IMR-90 (cell line): ENCODE results near the gene DNAJB7. TPM values are rescaled to one million over a fixed set of nuclear protein-coding genes. Genes with fewer than 3 reads are reported as not detected.

Experiments used
- ATAC-seq: fragments of 200-7000 bp; cut with Tn5 transposase; 2 replicates; pipeline ENCODE4 v1.9.1; 2020; ENCODE audit warnings: low read depth, mild to moderate bottlenecking, moderate library complexity
- BruUV-seq: library from RNA; stranded (reverse); fragments of 400-500 nt; replicated peaks from 2 replicates; lab custom pipeline; 2021; lab: Mats Ljungman, UMichigan
- CTCF ChIA-PET: fragments of 300-600 bp; formaldehyde crosslinking; extraction: SDS; loops from one replicate; lab custom pipeline; 2021; ENCODE audit warnings: antibody characterized with exemption; lab: Yijun Ruan, JAX
- POLR2A ChIA-PET: fragments of 300-600 bp; sonication (Branson Sonifier 250); formaldehyde crosslinking; loops from one replicate; lab custom pipeline; 2022; ENCODE audit warnings: antibody characterized with exemption; ENCODE audit not compliant: unreplicated experiment; lab: Charles Lee
- DNase-seq: peaks from one replicate; pipeline ENCODE4 v3.0.0; 2013
- H2AFZ ChIP-seq: replicated peaks from 2 replicates; pipeline ENCODE3; 2013; ENCODE audit warnings: low read length, mild to moderate bottlenecking; ENCODE audit not compliant: poor library complexity
- H2AK5ac ChIP-seq: 2 replicates; pipeline ENCODE4 v1.6.1; 2013; ENCODE audit warnings: low read depth, low read length, inconsistent platforms
- H2AK9ac ChIP-seq: replicated peaks from 2 replicates; pipeline ENCODE3; 2013; ENCODE audit warnings: mild to moderate bottlenecking, low read depth, low read length, moderate library complexity; ENCODE audit not compliant: poor library complexity
- H2BK120ac ChIP-seq: 2 replicates; pipeline ENCODE4 v1.6.1; 2013; ENCODE audit warnings: low read depth, low read length, inconsistent platforms
- H2BK15ac ChIP-seq: 3 replicates; pipeline ENCODE4 v1.6.1; 2013; ENCODE audit warnings: low read depth, low read length, inconsistent platforms
- H2BK20ac ChIP-seq: 2 replicates; pipeline ENCODE4 v1.6.1; 2013; ENCODE audit warnings: low read depth, mild to moderate bottlenecking, inconsistent platforms, low read length, moderate library complexity
- H2BK5ac ChIP-seq: 2 replicates; pipeline ENCODE4 v1.6.1; 2013; ENCODE audit warnings: mild to moderate bottlenecking, low read depth, low read length, inconsistent platforms; ENCODE audit not compliant: poor library complexity, severe bottlenecking
- H3K14ac ChIP-seq: replicated peaks from 2 replicates; pipeline ENCODE4 v1.6.1; 2013; ENCODE audit warnings: low read depth, low read length, inconsistent platforms
- H3K18ac ChIP-seq: 2 replicates; pipeline ENCODE4 v1.6.1; 2013; ENCODE audit warnings: low read depth, low read length, control low read depth
- H3K23ac ChIP-seq: 2 replicates; pipeline ENCODE4 v1.6.1; 2013; ENCODE audit warnings: low read depth, low read length, inconsistent platforms
- H3K27ac ChIP-seq: 2 replicates; pipeline ENCODE4 v1.5.1; 2013; ENCODE audit warnings: mild to moderate bottlenecking, control low read depth, low read length; ENCODE audit not compliant: insufficient read depth
- H3K27me3 ChIP-seq: 2 replicates; pipeline ENCODE4 v1.6.1; 2013; ENCODE audit warnings: low read length; ENCODE audit not compliant: control insufficient read depth, insufficient read depth
- H3K36me3 ChIP-seq: 2 replicates; pipeline ENCODE4 v1.6.1; 2013; ENCODE audit warnings: low read length, mixed read lengths; ENCODE audit not compliant: control insufficient read depth, insufficient read depth
- H3K4ac ChIP-seq: 2 replicates; pipeline ENCODE4 v1.6.1; 2013; ENCODE audit warnings: low read depth, low read length, inconsistent platforms
- H3K4me1 ChIP-seq: 2 replicates; pipeline ENCODE4 v1.6.1; 2013; ENCODE audit warnings: low read length, mixed read lengths; ENCODE audit not compliant: control insufficient read depth, insufficient read depth
- H3K4me2 ChIP-seq: 2 replicates; pipeline ENCODE4 v1.6.1; 2013; ENCODE audit warnings: low read depth, mild to moderate bottlenecking, control low read depth, low read length, moderate library complexity
- H3K4me3 ChIP-seq: 2 replicates; pipeline ENCODE4 v1.5.1; 2013; ENCODE audit warnings: low read depth, mild to moderate bottlenecking, control low read depth, low read length, moderate library complexity; ENCODE audit not compliant: insufficient read depth
- H3K56ac ChIP-seq: 2 replicates; pipeline ENCODE4 v1.6.1; 2013; ENCODE audit warnings: low read length, inconsistent platforms; ENCODE audit not compliant: insufficient read depth; ENCODE audit errors: extremely low read depth
- H3K79me1 ChIP-seq, 2 experiments: 2 replicates each; pipeline ENCODE4 v1.6.1; 2013; ENCODE audit warnings: low read length in 2 of 2, inconsistent platforms in 1 of 2, low read depth in 1 of 2
- H3K9ac ChIP-seq: 2 replicates; pipeline ENCODE4 v1.6.1; 2013; ENCODE audit warnings: low read depth, low read length, control low read depth
- H3K9me1 ChIP-seq: 2 replicates; pipeline ENCODE4 v1.6.1; 2013; ENCODE audit warnings: low read length, inconsistent platforms; ENCODE audit not compliant: insufficient read depth
- H3K9me3 ChIP-seq: 2 replicates; pipeline ENCODE4 v1.6.1; 2013; ENCODE audit warnings: low read length; ENCODE audit not compliant: control insufficient read depth, insufficient read depth
- H4K20me1 ChIP-seq: 2 replicates; pipeline ENCODE4 v1.6.1; 2013; ENCODE audit warnings: low read length, inconsistent platforms; ENCODE audit not compliant: insufficient read depth
- H4K5ac ChIP-seq: 2 replicates; pipeline ENCODE4 v1.6.1; 2013; ENCODE audit warnings: mild to moderate bottlenecking, low read depth, low read length, control low read depth
- H4K8ac ChIP-seq, 2 experiments: 2 replicates each; pipeline ENCODE4 v1.6.1; 2013; ENCODE audit warnings: low read depth in 2 of 2, low read length in 2 of 2, control low read depth in 1 of 2, inconsistent platforms in 1 of 2
- H4K91ac ChIP-seq: 2 replicates; pipeline ENCODE4 v1.6.1; 2013; ENCODE audit warnings: low read depth, low read length, inconsistent platforms; ENCODE audit not compliant: insufficient read depth
- CTCF ChIP-seq: conservative IDR thresholded peaks from 2 replicates; pipeline ENCODE4 v1.5.1; 2012; ENCODE audit warnings: mild to moderate bottlenecking, low read depth, low read length, improper control_type of control experiment
- FOS ChIP-seq: fragments of 150-350 bp; IDR thresholded peaks from 2 replicates; pipeline ENCODE4 v1.6.1; 2016; ENCODE audit warnings: low read depth, low read length
- MAZ ChIP-seq: IDR thresholded peaks from 2 replicates; pipeline ENCODE4 v1.6.1; 2012; ENCODE audit warnings: low read depth, mild to moderate bottlenecking, low read length, improper control_type of control experiment, moderate library complexity, borderline replicate concordance
- NFE2L2 ChIP-seq: fragments of 150-350 bp; IDR thresholded peaks from 2 replicates; pipeline ENCODE4 v1.6.1; 2016; ENCODE audit warnings: low read depth, mild to moderate bottlenecking, low read length
- WGBS, 2 experiments: methylation state at CpG; one replicate each; pipeline versions ENCODE4 v1.1.5 to v1.1.7; 2013; ENCODE audit warnings: missing lambda C conversion rate in 2 of 2; ENCODE audit not compliant: insufficient read length in 1 of 2; ENCODE audit errors: extremely low coverage in 2 of 2; 5-methylcytosine and 5-hydroxymethylcytosine counted together
- dilution Hi-C: fragments of 300-500 bp; cut with HindIII; formaldehyde crosslinking; loops from one replicate; pipeline ENCODE4 v1.14.3; 2018; ENCODE audit warnings: low sequenced_read_pairs; ENCODE audit not compliant: unreplicated experiment
- in situ Hi-C: fragments of 300-500 bp; cut with MboI; formaldehyde crosslinking; loops from 3 replicates; pipeline ENCODE4 v1.14.3; 2019; ENCODE audit warnings: low sequenced_read_pairs, inconsistent platforms, mixed read lengths
- intact Hi-C: fragments of 100-400 bp; cut with micrococcal nuclease; formaldehyde crosslinking; loops from 2 replicates; pipeline ENCODE4 v1.10.0; 2022
- polyA plus RNA-seq, 3 experiments: library from polyadenylated mRNA; depleted of rRNA; stranded (reverse); fragments of >200 nt; gene quantifications; 2 replicates each; pipeline ENCODE4 v1.2.3, GENCODE V29; 2012; ENCODE audit warnings: low replicate concordance in 1 of 3
- total RNA-seq: library from RNA; depleted of rRNA; stranded (reverse); fragments of >200 nt; gene quantifications from 2 replicates; pipeline ENCODE4 v1.2.3, GENCODE V29; 2012

DNAJB7 gene
- total and polyA plus RNA-seq, 2 of the 4 experiments (the other 2 are of a cell fraction): not detected

- no peak overlapping the region for H2AK5ac ChIP-seq
- peaks cover 36% of the 10 kb centered on the region for H3K36me3 ChIP-seq
- ChIA-PET CTCF (no interaction called here), POLR2A (no interaction called here)
- no peak overlapping the region for H2BK5ac ChIP-seq
- no peaks in the 10 kb centered on the region for H3K9me3 ChIP-seq
- dilution Hi-C loops (no loop called here), in situ Hi-C loops (no loop called here), intact Hi-C loops (loop anchor here (10.0 kb wide), 1 partner anchor 326 kb away; no protein-coding TSS in a partner anchor)
- no peaks in the 10 kb centered on the region; the same call in 1 of the 2 replicates for H3K9me1 ChIP-seq
- no peak overlapping the region for H3K27ac ChIP-seq
- H3K9ac ChIP-seq: no peak overlapping the region
- H3K4me1 ChIP-seq: no peaks in the 10 kb centered on the region
- no peak overlapping the region for H4K5ac ChIP-seq
- no peak for DNase-seq
- no peak overlapping the region for H3K4ac ChIP-seq
- no peak overlapping the region for H2BK20ac ChIP-seq
- BruUV-seq: no TSS peak
- H3K56ac ChIP-seq: no peak overlapping the region
- H3K27me3 ChIP-seq: no peaks in the 10 kb centered on the region
- H3K18ac ChIP-seq: no peak overlapping the region
- no peak overlapping the region for H3K23ac ChIP-seq
- no peak overlapping the region for H3K14ac ChIP-seq
- no peak overlapping the region for H4K8ac ChIP-seq
- no peak overlapping the region for H3K4me2 ChIP-seq
- H3K4me3 ChIP-seq: no peak overlapping the region
- TF ChIP-seq FOS (no peak), CTCF (no peak), MAZ (no peak), NFE2L2 (no peak)
- H2BK15ac ChIP-seq: no peak overlapping the region; the same call in 2 of the 3 replicates
- WGBS, 2 experiments: 84% methylated on average over 2 of the region's 6 CpGs; no CpG with 5 or more reads in 1 of the 2 experiments
- H3K79me1 ChIP-seq: peaks cover 3 to 12% of the 10 kb centered on the region in 2 experiments; a peak in 3 of 4 replicates
- no peaks in the 10 kb centered on the region; the same call in 1 of the 2 replicates for H4K20me1 ChIP-seq
- H2AK9ac ChIP-seq: no peak overlapping the region
- no peak overlapping the region for H2AFZ ChIP-seq
- no peak overlapping the region for H4K91ac ChIP-seq
- no peak overlapping the region for H2BK120ac ChIP-seq
- ATAC-seq: no peak
Observed at GRCh38 chr22:40829131-40829530, 32.8 kb downstream of the DNAJB7 start.
